Transverse colon (tissue), 4 donors: ENCODE results near the gene RAB3GAP2. TPM values are rescaled to one million over a fixed set of nuclear protein-coding genes. Genes with fewer than 3 reads are reported as not detected.
"Not testable (repeated sequence)": the region's sequence is repeated elsewhere in the genome, so short reads cannot be mapped to it uniquely, and the experiment has no call there.

ENCODE experiments used
- DNase-seq: peaks from one replicate; pipeline ENCODE4 v3.0.0-alpha.2; 2019
- H3K27ac ChIP-seq, 4 donors: fragments of 200-600 bp; sonication (generic); 2 replicates each; pipeline ENCODE4 v1.5.1; 2016 to 2018; ENCODE audit warnings: inconsistent platforms in 4 of 4
- H3K27me3 ChIP-seq: fragments of 200-600 bp; sonication (generic); 2 replicates; pipeline ENCODE4 v1.5.1; 2017; ENCODE audit warnings: inconsistent platforms
- H3K36me3 ChIP-seq, 4 donors: fragments of 200-600 bp; sonication (generic); 2 replicates each; pipeline ENCODE4 v1.5.1; 2017 to 2019; ENCODE audit warnings: inconsistent platforms in 4 of 4
- H3K4me1 ChIP-seq, 4 donors: fragments of 200-600 bp; sonication (generic); 2 replicates each; pipeline ENCODE4 v1.5.1; 2017 to 2020; ENCODE audit warnings: inconsistent platforms in 4 of 4
- H3K4me3 ChIP-seq, 4 donors: fragments of 200-600 bp; sonication (generic); 1 replicate in 1 of 4; 2 replicates in 3 of 4; pipeline versions ENCODE4 v1.5.1 to v1.6.1; 2017 to 2019; ENCODE audit warnings: inconsistent platforms in 4 of 4
- H3K9me3 ChIP-seq, 2 donors: fragments of 200-600 bp; sonication (generic); 2 replicates each; pipeline ENCODE4 v1.5.1; 2017 to 2019; ENCODE audit warnings: inconsistent platforms in 2 of 2
- CTCF ChIP-seq, 5 experiments: fragments of 200-600 bp in 3 of 5; fragments of 450-650 bp in 2 of 5; sonication (generic) in 3 of 5; IDR thresholded peaks; 1 replicate in 2 of 5; 2 replicates in 3 of 5; pipeline ENCODE4 v1.5.1; 2016 to 2017; ENCODE audit warnings: antibody characterized with exemption in 5 of 5, inconsistent platforms in 3 of 5, mild to moderate bottlenecking in 2 of 5, moderate library complexity in 1 of 5
- EP300 ChIP-seq: sonication (generic); formaldehyde crosslinking; IDR thresholded peaks from one replicate; pipeline ENCODE4 v1.6.1; 2017; ENCODE audit warnings: antibody characterized with exemption, low read depth
- POLR2A ChIP-seq: fragments of 450-650 bp; IDR thresholded peaks from one replicate; pipeline ENCODE4 v1.6.1; 2016; ENCODE audit warnings: antibody characterized with exemption, mild to moderate bottlenecking, moderate library complexity
- POLR2AphosphoS5 ChIP-seq, 3 donors: sonication (generic); formaldehyde crosslinking; IDR thresholded peaks; one replicate each; pipeline ENCODE4 v1.6.1; 2016; ENCODE audit warnings: antibody characterized with exemption in 3 of 3
- WGBS, 2 donors: methylation state at CpG; one replicate each; pipeline ENCODE4 v1.1.5; 2018; ENCODE audit warnings: low coverage in 1 of 2; 5-methylcytosine and 5-hydroxymethylcytosine counted together
- in situ Hi-C, 4 donors: fragments of 200-750 bp; cut with MboI; loops; one replicate each; pipeline versions ENCODE4 v1.15.0 to v1.15.1; 2017; ENCODE audit warnings: low sequenced_read_pairs in 3 of 4, low pct_ligation_motif_present in 1 of 4, low pct_unique_long_range_greater_than_20kb in 1 of 4
- intact Hi-C: fragments of 100-400 bp; cut with DNase I; formaldehyde crosslinking; loops from one replicate; pipeline ENCODE4 v1.15.1; 2023; ENCODE audit warnings: low total_unique reads
- total RNA-seq, 4 donors: library from RNA; depleted of rRNA; stranded (reverse); fragments of >200 nt; gene quantifications; one replicate each; pipeline ENCODE4 v1.1.0, GENCODE V29; 2016

RAB3GAP2 gene
- total RNA-seq, 4 donors from 2014 or later = 17.6 to 28.1 (median 23.9) TPM

GRCh38 chr1:220218397-220219135 lies 53.7 kb downstream of the RAB3GAP2 start:
- H3K9me3 ChIP-seq, H3K4me3 ChIP-seq, in situ Hi-C loops, H3K36me3 ChIP-seq, intact Hi-C loops, H3K27ac ChIP-seq, H3K27me3 ChIP-seq: not testable (repeated sequence)
- peak; percentile 55 for DNase-seq
- H3K4me1 ChIP-seq = peaks cover 0 to 22% (median 0%) of the 10 kb centered on the region in 4 donors
- peak; percentile 40 to 49 (median 45) for TF ChIP-seq CTCF (IDR thresholded peaks at IDR 0.05)
- WGBS, 2 donors = 49 to 52% methylated on average over 5 to 6 of the region's 6 CpGs

GRCh38 chr1:220217383-220217988 lies 54.8 kb downstream of the RAB3GAP2 start:
- no peak for DNase-seq
- WGBS, 2 donors = 50 to 53% methylated on average over 1 to 2 of the region's 2 CpGs
- in situ Hi-C loops = no loop called here
- Histone ChIP-seq H3K36me3 (peaks cover 0 to 5% (median 2%) of the 10 kb centered on the region in 4 donors), H3K4me1 (peaks cover 0 to 20% (median 0%) of the 10 kb centered on the region in 4 donors), H3K9me3 (no peaks in the 10 kb centered on the region), H3K27me3 (no peaks in the 10 kb centered on the region), H3K27ac (no peak overlapping the region), H3K4me3 (no peak overlapping the region)
- intact Hi-C loops = no loop called here
- TF ChIP-seq POLR2AphosphoS5 (IDR thresholded peaks at IDR 0.05) = no peak
- peak; percentile 28 to 46 (median 38) for TF ChIP-seq CTCF (IDR thresholded peaks at IDR 0.05)

DNA sequence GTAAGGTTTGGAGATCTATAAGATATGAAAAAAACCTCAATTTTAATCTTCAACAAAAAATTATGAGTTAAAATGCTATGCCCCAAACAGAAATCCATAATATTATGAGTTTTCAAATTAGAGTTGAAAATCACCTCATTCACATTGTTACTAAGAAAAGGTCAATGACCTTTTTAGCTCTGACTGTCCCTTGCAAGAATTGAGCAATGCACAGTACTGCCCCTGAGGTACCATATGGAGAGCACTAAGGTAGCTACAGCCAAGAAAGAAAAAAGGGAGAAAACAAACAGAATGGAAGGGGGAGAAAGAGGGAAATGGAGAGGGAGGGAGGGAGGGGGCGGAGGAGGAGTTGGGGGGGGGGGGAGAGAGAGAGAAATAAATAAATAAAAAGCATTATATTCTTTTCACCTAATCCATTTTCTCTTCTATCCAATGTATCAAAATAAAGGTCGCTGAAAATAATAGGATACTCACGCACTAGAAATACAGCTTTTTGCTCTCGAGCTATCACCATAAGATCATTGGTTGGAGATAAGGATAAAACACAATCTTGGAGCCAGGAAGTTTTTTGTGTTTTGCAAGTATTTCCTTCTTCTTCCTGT lies 58.8 kb downstream of the RAB3GAP2 start:
- H3K9me3 ChIP-seq = no peaks in the 10 kb centered on the region
- H3K36me3 ChIP-seq = peaks cover 0 to 17% (median 7%) of the 10 kb centered on the region in 4 donors
- no peak overlapping the region for H3K4me3 ChIP-seq
- in situ Hi-C loops (no loop called here), intact Hi-C loops (no loop called here)
- no peak overlapping the region for H3K27ac ChIP-seq
- TF ChIP-seq CTCF (IDR thresholded peaks at IDR 0.05) (no peak), POLR2AphosphoS5 (IDR thresholded peaks at IDR 0.05) (no peak), POLR2A (no peak), EP300 (no peak)
- peaks cover 0 to 3% (median 0%) of the 10 kb centered on the region in 4 donors for H3K4me1 ChIP-seq
- H3K27me3 ChIP-seq = no peaks in the 10 kb centered on the region
- WGBS, 2 donors = 86 to 87% methylated on average over 3 to 4 of the region's 4 CpGs
- no peak for DNase-seq

GRCh38 chr1:220207411-220207810 lies 64.8 kb downstream of the RAB3GAP2 start:
- no peak for DNase-seq
- H3K4me3 ChIP-seq = no peak overlapping the region
- in situ Hi-C loops = no loop called here
- no peak for TF ChIP-seq EP300
- TF ChIP-seq POLR2A = no peak
- no peak for TF ChIP-seq POLR2AphosphoS5 (IDR thresholded peaks at IDR 0.05)
- TF ChIP-seq CTCF (IDR thresholded peaks at IDR 0.05) = no peak
- H3K36me3 ChIP-seq = peaks cover 0 to 36% (median 18%) of the 10 kb centered on the region in 4 donors
- no peaks in the 10 kb centered on the region for H3K27me3 ChIP-seq
- H3K9me3 ChIP-seq = no peaks in the 10 kb centered on the region
- intact Hi-C loops = no loop called here
- no peaks in the 10 kb centered on the region for H3K4me1 ChIP-seq
- H3K27ac ChIP-seq = no peak overlapping the region

DNA sequence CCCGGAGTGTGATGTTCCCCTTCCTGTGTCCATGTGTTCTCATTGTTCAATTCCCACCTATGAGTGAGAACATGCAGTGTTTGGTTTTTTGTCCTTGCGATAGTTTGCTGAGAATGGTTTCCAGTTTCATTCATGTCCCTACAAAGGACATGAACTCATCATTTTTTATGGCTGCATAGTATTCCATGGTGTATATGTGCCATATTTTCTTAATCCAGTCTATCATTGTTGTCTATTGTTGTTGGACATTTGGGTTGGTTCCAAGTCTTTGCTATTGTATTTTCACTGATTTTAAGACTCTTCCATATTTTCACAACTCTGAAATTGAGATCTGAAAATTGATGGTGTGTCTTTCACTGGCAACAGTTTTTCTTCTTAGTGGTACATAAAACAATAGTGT lies 67.5 kb downstream of the RAB3GAP2 start:
- H3K36me3 ChIP-seq = peaks cover 0 to 50% (median 21%) of the 10 kb centered on the region in 4 donors
- H3K4me3 ChIP-seq, DNase-seq, H3K4me1 ChIP-seq, H3K9me3 ChIP-seq, intact Hi-C loops, H3K27ac ChIP-seq, in situ Hi-C loops, H3K27me3 ChIP-seq: not testable (repeated sequence)
- 100% methylated on average over 2 of the region's 2 CpGs for WGBS, 2 donors
